Stimulated activated CD8-positive, alpha-beta memory T cell treated with anti-CD3 and anti-CD28 coated beads, Interleukin-12 subunit alpha, Interleukin-12 subunit beta, amount 100 ng/mL, for 1 hour (primary cell): ENCODE measurements around the gene EZR.
"Not testable (repeated sequence)": the region's sequence is repeated elsewhere in the genome, so short reads cannot be mapped to it uniquely, and the experiment has no call there.

Source experiments
- DNase-seq: peaks from one replicate; pipeline ENCODE4 v3.0.0-alpha.2; 2020; ENCODE audit warnings: low read depth

The EZR gene

DNA sequence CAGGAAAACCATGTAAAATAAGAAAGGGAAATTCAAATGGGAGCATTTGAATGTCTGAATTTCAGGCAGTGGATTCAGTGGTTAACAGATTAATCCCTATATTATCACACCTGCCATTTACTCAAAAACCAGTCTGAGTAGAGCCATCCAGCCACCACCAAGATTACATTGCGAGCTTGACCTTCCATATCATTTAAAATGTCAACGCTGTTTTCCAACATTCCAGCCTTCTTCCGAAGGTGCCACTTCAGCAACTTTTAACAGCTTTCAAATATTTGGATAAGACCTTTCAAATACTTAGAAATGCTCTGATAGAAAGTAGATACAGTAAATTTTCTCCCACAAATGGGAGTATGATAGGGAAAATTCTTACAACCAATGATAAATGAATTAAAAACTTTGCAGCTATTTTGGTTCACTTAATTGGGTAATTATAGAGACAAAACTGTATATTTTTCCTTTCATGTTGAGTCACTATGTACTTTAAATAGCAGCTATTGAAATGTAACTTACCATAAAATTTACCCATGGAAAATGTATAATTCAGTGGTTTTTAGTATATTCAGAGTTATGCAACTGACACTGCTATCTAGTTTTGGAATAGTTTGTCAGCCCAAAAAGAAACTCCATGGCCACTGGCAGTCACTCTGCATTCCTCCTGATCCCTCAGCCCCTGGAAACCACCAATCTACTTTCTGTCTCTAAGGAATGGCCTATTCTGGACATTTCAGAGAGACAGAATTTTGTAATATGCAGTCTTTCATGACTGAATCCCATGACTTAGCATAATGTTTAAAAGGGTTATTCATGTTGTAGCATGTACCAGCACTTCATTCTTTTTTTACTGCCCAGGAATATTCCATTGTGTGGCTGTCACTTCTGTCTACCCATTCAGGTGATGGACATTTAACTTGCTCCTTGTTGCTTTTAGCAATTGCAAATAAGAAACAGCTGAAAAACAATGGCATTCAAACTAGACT, 21.5 kb downstream of the EZR start:
- DNase-seq, result no peak

DNA sequence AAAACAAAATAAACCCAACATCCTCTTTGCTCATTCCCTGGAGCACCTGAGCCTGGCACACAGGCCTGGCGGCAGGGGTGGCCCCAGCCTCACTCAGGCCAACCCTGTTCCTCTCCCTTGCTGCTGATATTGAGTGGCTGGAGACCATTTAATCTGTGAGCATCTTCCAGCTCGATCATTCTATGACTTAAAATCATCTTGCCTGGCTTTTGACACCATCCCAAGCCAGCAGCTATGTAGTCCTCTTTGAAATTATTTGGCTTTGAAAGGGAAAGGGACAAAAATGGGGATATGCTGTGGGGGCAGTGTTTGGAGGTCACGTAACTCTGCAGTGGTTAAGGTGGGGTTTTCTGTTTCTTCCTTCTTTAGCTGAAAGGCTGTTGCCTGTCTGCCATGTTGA, 22.8 kb downstream of the EZR start:
- DNase-seq, result no peak

DNA sequence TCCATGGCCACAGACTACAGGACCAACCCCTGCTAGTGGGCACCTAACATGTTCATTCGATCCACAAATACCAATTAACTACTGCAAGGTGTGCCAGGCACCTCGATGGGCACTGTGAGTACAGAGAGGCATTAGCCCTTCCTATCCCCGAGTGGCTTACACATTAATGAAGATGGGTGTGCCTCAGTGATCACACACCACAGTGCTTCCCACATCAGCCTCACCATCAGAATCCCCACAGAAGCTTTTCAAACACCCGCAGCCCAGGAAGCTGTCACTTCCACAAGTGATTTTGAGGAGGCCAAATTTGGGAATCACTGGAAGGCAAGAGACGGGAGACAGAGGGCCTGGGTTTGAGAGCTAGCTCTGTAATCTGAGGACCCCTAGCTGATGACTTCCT, 23.7 kb downstream of the EZR start:
- no peak for DNase-seq

DNA sequence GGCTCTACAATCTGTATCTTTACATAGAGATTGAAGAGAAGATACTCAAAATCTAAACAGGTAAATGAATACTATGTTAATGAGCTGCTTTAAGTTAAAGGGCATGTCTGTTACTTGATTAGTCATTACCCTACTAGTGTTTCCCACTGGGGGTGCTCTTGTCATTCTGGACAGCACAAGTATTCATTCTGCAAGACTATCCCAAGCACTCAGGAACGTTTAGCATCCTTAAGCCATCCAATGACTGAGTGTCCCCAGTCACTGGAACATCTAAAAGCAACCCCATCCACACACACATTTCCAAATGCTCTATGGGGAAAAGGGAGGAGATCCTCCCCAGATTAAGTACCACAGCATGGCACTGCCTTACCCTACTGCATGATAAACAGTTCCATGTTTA, 25.7 kb downstream of the EZR start:
- DNase-seq, result no peak

DNA sequence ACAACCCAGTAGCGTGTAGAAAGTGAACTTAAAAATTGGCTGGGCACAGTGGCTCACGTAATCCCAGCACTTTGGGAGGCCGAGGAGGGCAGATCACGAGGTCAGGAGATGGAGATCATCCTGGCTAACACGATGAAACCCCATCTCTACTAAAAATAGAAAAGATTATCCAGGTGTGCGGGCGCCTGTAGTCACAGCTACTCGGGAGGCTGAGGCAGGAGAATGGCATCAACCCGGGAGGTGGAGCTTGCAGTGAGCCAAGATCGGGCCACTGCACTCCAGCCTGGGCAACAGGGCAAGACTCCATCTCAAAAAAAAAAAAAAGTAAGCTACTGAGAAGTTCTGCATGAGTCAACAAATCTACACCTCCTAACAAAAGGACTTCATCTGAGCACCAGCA, 26.7 kb downstream of the EZR start:
- DNase-seq, result not testable (repeated sequence)

DNA sequence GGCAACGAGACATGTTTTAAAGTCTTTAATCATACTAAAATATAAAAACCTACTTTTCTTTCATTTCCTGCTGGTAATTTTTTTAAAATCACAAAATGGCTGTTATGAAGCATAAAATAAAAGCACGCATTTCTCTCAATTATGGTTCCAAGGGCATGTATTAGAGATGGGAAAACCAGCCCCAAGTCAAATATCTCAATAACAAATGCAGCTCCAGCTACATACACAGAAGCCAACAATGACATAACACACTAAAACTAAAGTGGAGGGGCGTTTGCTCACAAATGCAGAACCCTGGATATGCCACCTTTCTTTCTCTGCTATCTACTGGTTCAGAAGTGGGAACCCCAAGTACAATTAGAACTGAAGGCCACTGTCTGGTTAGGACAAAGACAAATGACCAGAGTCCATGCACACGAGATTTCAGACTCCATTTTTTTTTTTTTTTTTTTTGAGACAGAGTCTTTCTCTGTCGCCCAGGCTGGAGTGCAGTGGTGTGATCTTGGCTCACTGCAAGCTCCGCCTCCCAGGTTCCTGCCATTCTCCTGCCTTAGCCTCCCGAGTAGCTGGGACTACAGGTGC, 27.8 kb downstream of the EZR start:
- no peak for DNase-seq

DNA sequence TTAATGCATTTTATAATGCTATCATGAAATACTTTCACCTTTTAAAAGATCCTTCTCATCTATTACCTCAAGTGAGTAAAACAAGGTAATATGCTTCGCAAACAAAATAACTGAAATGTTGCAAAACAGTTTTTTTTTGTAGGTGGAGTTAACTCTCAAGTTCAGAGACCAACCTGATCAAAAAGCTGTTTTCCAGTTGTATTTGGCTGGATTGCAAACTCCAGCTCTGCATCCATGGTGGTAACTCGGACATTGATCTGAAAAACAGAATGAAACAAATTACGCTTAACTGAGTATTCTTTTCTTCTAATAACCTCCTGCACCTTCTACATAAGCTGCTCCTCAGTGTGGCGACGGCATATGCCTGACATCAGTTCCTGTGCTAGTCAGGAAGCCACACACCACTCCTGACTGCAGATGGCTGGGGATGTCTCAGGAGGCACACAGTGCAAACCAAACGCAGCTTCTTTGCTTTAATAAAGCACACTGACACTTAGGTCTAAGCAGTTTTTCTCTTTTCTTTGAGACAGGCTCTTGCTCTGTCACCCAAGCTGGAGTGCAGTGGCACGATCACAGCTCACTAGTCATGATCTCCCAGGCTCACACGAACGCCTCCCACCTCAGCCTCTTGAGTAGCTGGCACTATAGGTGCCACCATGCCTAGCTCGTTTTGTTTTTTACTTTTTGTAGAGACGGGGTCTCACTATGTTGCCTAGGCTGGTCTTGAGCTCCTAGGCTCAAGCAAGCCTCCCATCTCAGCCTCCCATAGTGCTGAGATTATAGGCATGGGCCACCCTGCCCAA, 29.9 kb downstream of the EZR start:
- no peak for DNase-seq

DNA sequence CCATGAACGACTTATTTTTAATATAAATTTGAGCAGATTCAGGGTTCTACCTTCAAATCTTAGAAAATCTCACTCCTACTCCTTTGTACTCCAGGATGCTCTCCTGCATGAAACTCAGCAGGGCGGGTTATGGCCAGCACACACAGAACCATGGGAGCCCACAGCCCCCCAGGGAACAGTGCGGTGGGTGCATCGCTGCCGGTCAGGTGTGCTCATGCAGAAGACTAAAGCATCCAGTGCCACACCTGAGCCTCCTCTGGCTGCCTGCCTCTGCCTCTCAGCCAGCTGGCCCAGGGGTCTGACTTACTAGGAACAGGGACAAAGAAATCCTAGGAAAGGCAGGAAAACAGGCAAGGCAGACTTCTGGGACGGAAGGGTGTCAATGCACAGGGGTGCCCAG, 31.8 kb downstream of the EZR start:
- no peak for DNase-seq

DNA sequence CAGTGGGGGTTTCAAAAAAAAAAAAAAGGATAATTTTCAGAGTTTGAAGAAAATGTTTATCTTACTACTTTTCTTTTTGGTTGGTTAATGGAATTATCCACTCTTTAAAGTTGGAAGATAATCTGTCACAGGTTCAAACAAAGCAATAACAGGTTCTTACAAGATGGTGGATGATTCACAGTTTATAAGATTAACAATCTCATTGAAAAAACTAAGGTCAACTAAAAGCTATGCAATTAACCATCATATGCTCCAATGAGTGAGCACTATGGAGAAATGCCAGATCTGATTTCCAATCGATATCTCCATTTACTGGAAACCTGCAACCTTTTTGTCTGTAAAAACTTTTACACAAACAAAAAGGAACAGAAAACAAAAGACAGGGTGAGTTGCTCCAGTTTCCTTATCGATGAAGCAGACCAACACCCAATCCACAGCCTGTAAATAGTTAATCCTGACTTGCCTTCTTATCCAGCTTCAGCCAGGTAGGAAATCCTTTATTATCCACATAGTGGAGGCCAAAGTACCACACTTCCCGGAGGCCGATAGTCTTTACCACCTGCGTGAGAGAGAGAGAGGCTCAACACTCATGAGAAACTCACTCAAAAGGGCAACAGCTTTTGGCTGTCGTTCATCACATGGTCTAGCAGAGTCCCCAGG, 32.4 kb downstream of the EZR start:
- no peak for DNase-seq

DNA sequence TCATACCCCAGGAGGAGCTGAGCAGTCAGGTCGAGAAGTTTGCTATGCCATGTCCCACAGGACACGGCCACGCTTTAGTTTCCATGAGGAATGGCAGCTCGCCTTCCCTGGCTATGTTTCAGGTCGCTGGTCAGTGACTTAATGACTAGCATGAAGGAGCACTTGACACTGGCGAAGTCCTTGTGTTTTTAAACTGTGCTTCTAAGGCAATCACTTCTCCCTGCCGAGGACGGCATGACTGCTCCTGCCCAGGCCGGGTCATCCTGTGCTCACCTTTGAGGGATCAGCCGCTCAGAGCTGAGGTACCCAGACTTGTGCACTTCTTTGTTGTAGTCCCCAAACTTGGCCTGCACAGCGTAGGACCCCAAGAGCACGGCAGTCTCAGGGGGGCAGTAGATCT, 34.1 kb downstream of the EZR start:
- DNase-seq, result no peak

DNA sequence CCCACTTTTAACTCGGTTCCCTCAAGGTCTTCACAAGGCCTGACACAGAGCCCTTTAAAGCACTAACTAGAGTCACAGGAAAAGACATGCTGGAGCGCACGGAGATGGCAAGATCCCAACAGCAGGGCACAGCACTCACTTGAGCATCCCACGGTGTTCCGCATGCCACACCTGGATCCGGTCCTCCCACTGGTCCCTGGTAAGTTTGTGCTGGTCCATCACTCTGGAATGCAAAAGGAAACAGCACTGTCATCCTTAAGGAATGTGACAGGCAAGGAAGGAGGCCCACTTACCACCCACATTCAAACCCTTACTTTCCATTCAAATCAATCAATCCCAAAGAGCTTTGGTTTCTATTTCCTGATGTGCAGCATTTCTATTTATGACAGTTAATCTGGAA, 34.7 kb downstream of the EZR start:
- DNase-seq, result no peak

DNA sequence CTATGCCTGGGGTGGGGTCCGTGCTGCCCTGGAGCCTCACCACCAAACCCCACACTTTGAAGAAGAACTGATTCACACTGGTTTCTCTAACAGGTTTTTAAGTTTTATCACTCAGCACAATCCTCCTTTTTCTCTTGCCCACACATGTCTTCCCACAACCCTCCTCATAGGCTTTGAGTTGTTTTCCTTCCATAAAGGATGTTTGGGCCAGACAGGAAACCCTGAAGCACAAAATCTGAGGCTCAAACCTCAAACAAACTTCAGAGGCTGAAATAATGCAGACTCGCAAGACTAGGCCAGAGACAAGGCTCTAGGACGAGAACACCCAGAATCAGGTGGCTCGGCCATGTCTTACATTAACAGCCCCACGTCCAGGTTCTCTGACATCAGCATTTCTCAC, 35.3 kb downstream of the EZR start:
- DNase-seq, result no peak

DNA sequence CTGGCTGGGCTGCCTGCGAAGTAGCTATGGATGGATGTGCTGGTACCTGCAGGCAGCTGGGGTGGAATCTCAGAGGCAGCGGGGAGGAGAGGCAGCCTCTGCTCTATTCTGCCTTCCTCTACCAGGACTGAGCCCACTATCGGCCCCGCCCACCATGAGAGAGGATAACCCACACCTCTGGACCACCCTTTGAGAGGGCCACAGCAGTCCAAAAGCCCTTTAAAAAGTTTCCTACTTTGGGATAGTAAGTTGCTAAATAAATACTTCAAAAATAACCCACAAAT, 36.1 kb downstream of the EZR start:
- no peak for DNase-seq

DNA sequence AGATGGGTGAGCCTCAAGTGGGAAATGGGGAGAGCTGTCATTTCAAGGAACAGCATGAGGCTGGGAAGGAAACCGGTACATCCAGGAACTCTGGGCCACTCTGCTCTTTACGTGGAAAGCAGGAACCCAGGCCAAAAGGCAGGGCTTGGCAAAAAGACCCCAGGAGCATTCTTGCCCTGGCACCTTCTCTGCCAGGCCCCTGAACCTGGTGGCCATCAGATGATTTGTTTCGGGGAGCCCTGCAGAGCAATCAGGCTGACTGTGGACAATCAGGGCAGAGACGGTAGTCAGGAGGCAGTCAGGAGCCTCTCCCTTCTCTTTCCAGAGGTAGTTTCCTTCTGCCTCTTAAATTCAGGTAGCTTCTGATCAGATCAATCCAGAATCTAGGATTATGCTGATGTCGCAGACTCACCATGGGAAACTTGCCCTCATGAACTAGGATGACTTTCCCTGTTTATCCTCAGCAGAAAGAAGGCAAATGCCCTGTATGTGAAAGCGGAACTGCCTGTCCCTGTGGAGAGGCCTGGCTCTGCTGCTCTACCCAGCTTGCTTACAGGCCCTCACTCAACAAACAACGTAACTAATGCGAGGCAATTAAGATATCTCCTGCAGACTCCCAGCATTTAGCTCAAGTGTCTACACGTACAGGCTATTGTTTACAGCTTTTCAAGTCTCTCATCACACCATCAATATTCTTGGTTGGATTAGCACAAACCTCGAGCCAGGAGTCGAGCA, 36.6 kb downstream of the EZR start:
- DNase-seq, result no peak

DNA sequence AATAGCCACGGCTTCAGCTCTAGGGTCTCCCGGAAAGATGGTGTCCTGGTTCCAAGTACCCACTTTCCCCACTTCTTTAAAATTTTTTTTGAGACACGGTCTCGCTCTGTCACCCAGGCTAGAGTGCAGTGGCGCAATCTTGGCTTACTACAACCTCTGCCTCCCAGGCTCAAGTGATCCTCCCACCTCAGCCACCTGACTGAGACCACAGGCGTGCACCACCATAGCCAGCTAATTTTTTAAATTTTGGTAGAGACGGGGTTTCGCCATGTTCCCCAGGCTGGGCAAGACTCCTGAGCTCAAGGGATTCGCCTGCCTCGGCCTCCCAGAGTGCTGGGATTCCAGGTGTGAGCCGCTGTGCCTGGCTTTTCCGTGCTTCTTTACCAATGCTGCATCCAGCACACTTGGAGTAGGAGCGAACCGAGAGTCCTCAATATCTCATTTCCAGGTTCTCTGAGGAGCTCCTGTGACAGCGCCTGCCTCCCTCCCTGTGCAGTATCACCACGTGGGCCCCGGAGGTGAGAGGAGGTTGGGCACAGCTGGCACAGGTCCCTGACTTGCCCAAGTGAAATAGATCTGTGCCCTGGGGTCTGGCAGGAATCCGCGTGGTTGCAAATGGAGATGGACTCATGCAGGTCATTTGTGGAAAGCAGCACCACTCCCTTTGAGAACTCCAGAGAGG, 37.3 kb downstream of the EZR start:
- DNase-seq, result no peak

DNA sequence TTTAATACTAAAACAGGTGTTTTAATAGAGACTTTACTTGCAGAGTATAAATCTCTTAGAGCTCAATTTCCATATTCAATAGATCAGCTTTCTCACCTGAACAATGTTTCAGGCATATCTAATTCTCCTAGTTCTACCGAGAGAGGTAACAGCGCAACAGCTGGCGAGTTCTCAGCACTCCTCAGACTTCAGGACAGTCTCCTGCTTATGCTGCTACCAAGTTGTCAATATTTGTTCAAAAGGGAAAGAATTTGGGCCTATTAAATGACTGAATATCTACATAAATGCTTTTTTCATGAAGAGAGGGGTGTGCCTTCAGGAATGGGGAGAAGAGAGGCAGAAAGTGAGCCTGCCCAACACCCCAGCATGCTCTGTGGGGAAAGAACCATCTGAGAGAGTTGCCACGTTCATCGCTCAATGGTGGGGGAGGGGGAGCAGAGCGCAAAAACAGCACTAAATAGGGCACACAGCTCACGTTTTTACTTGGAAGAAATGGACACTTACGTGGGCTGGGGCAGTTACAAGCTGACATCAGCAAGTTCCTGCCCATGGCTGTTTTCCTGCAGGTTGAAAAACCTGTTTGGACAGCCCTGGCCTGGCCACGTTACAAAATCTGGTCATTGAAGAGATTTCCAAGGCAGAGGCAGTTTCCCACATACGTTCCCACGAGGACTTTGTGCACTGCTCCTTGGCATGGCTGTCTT, 38.0 kb downstream of the EZR start:
- no peak for DNase-seq

DNA sequence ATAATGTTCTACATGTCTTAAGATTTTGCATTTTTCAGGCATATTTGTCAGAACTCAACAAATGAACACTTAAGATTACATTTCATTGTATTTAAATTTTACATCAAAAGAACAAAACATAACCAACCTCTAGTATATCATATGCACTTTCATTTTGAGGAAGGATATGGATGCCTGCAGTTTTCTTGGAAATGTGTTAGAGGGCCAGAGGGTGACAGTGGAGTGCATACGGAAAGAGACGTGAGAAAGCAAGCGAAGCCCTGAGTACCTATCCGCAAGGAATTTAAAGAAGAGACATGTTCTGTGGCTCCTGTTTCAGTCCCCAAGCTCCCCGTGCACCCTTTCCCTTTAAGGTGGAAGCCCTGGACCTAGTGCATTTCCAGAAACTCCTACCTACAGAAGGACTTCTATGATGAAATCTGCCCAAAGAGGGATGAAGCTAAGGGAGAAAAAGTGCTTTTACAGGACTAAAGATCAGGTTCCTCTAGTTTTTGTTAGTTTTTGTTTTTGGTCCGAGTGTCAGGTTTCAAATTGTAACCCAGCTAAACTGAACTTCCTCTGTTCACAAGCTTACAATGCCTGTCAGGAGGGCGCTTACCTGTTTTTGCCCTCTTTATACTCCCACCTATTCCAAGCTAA, 38.8 kb downstream of the EZR start:
- no peak for DNase-seq

DNA sequence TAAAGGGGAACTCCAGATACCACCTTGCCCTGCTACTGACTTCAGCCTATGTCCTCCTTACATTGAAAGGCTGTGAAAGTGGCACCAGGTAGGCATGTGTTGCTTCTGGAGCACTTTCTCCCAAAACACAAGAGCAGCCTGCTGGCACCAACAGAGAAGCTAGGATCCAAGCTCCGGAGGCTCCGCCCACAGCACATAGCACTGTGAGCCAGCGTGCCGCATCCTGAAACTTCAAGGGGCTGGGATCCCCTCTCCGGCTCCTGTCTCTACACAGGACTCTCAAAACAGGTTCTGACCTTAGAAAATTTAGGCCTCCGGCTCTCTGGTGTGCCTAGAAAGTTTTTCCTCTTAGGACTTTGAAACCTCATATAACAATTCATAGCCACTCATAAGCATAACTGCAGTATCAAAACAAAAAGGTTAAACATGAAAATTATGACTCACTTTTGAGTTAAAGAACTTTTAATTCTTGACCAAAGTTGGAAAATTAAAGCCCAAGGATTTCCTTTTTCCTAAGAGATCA, 41.1 kb downstream of the EZR start:
- no peak for DNase-seq

DNA sequence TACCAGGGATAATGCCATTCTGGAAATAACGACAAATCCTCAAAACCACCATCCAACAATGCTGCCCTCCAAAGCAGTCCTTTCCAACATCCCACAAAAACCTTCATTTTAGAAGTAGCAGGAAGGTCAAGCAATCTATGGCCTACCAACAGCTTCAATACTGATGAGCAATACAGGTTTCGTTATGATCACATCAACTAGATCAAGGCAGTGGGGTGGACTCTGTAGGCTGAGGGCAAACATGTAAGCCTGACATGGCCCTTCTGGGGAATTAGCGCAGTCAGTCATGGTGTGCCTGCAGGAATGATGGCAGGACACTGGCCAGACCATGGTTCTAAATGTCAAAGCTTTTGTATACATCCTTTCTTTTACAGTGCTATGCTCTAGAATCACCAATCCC, 41.7 kb downstream of the EZR start:
- DNase-seq, result no peak

DNA sequence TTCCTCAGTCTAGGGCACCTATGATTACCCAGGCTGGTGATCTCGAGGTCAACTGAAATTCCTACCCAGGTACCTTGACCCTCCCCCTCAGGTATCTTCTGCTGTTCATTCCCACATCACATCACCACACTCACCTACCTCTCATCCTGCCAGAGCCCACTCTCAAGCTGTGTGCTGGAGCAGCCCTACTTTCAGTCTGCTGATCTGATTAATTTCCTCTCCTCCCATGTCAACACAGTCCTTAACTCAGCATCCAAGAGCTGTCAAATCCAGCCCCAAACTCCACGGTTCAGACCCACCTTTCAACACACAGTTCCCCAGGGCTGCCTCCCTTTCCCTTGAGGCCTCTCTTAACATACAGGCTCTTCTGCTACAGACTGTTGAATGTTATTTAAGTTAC, 42.4 kb downstream of the EZR start:
- DNase-seq, result no peak
